CD4-positive, CD25-positive, alpha-beta regulatory T cell (primary cell): ENCODE measurements around the gene NUBP2. TPM values are rescaled to one million over a fixed set of nuclear protein-coding genes. Genes with fewer than 3 reads are reported as not detected.

Source experiments
- ATAC-seq, 2 donors: fragments of 150-1000 bp; cut with Tn5 transposase; one replicate each; pipeline ENCODE4 v1.10.0; 2021; ENCODE audit warnings: low read depth in 2 of 2, moderate number of reproducible peaks in 2 of 2, moderate library complexity in 1 of 2
- DNase-seq, 3 donors: peaks; one replicate each; pipeline versions ENCODE4 v3.0.0 to v3.0.0-alpha.2; 2012 to 2022; ENCODE audit warnings: mixed read lengths in 1 of 3
- H3K27ac ChIP-seq: one replicate; pipeline ENCODE4 v1.7.0; 2013; ENCODE audit warnings: mild to moderate bottlenecking, low read length; ENCODE audit not compliant: insufficient read depth, poor library complexity, severe bottlenecking
- H3K27me3 ChIP-seq: one replicate; pipeline ENCODE4 v1.7.0; 2013; ENCODE audit warnings: low read length; ENCODE audit not compliant: control insufficient read depth, insufficient read depth
- H3K36me3 ChIP-seq: one replicate; pipeline ENCODE4 v1.7.0; 2013; ENCODE audit warnings: mild to moderate bottlenecking, low read length, moderate library complexity; ENCODE audit not compliant: control insufficient read depth, insufficient read depth
- H3K4me1 ChIP-seq: 2 replicates; pipeline ENCODE4 v1.7.0; 2013; ENCODE audit warnings: mild to moderate bottlenecking, low read length; ENCODE audit not compliant: insufficient read depth, control insufficient read depth, poor library complexity, severe bottlenecking
- H3K4me3 ChIP-seq: one replicate; pipeline ENCODE4 v1.7.0; 2013; ENCODE audit warnings: low read depth, mild to moderate bottlenecking, low read length, moderate library complexity
- H3K9me3 ChIP-seq, 2 experiments: 1 replicate in 1 of 2; 2 replicates in 1 of 2; pipeline ENCODE4 v1.7.0; 2013; ENCODE audit warnings: low read length in 2 of 2, mild to moderate bottlenecking in 1 of 2, moderate library complexity in 1 of 2; ENCODE audit not compliant: control insufficient read depth in 2 of 2
- H3K27ac Mint-ChIP-seq, 3 donors: one replicate each; pipeline ENCODE4 v1.8.0; 2020 to 2022; ENCODE audit warnings: mild to moderate bottlenecking in 3 of 3, mixed read lengths in 3 of 3, moderate library complexity in 2 of 3
- H3K27me3 Mint-ChIP-seq: one replicate; pipeline ENCODE4 v1.8.0; 2022; ENCODE audit warnings: mild to moderate bottlenecking, mixed read lengths
- H3K36me3 Mint-ChIP-seq: one replicate; pipeline ENCODE4 v1.8.0; 2020; ENCODE audit warnings: mixed read lengths
- H3K4me1 Mint-ChIP-seq, 4 donors: one replicate each; pipeline ENCODE4 v1.8.0; 2020 to 2022; ENCODE audit warnings: mixed read lengths in 4 of 4, mild to moderate bottlenecking in 1 of 4
- H3K4me3 Mint-ChIP-seq, 4 donors: one replicate each; pipeline ENCODE4 v1.8.0; 2020 to 2022; ENCODE audit warnings: mild to moderate bottlenecking in 4 of 4, mixed read lengths in 4 of 4, moderate library complexity in 3 of 4
- H3K9me3 Mint-ChIP-seq, 7 donors: one replicate each; pipeline ENCODE4 v1.8.0; 2020 to 2022; ENCODE audit warnings: mixed read lengths in 7 of 7, mild to moderate bottlenecking in 3 of 7, moderate library complexity in 2 of 7
- polyA plus RNA-seq, 4 donors: library from polyadenylated mRNA; unstranded; fragments of 300-500 nt; fragmentation: Illumina TruSeq; gene quantifications; one replicate each; pipeline ENCODE4 v1.2.3, GENCODE V29; 2021
- total RNA-seq: library from RNA; stranded (reverse); gene quantifications from one replicate; pipeline ENCODE4 v1.2.3, GENCODE V29; 2022

The NUBP2 gene
- total and polyA plus RNA-seq, 5 donors from 2014 or later, result 41.6 to 104 (median 95.3) TPM

- ATAC-seq (no peak), DNase-seq (no peak)
- H3K4me3 Mint-ChIP-seq, result no peak overlapping the region
- peaks cover 9% of the 10 kb centered on the region for H3K36me3 Mint-ChIP-seq
- no peak overlapping the region for H3K27ac Mint-ChIP-seq
- peaks cover 0 to 2% (median 0%) of the 10 kb centered on the region in 4 donors for H3K4me1 Mint-ChIP-seq
- Histone ChIP-seq H3K27me3 (no peaks in the 10 kb centered on the region), H3K27ac (no peak overlapping the region), H3K4me3 (no peak overlapping the region), H3K9me3 (no peaks in the 10 kb centered on the region), H3K4me1 (no peaks in the 10 kb centered on the region), H3K36me3 (peaks cover 47% of the 10 kb centered on the region)
- no peaks in the 10 kb centered on the region for H3K27me3 Mint-ChIP-seq
- H3K9me3 Mint-ChIP-seq, result no peaks in the 10 kb centered on the region
Observed at GRCh38 chr16:1744338-1744840, 38.4 kb upstream of the NUBP2 start.

GRCh38 chr16:1745181-1745899 lies 37.4 kb upstream of the NUBP2 start:
- Histone ChIP-seq H3K4me1 (no peaks in the 10 kb centered on the region), H3K27ac (no peak overlapping the region), H3K4me3 (no peak overlapping the region), H3K36me3 (peaks cover 48% of the 10 kb centered on the region), H3K27me3 (no peaks in the 10 kb centered on the region), H3K9me3 (no peaks in the 10 kb centered on the region)
- H3K4me3 Mint-ChIP-seq, result no peak overlapping the region
- DNase-seq (no peak), ATAC-seq (no peak)
- H3K27me3 Mint-ChIP-seq, result no peaks in the 10 kb centered on the region
- peaks cover 9% of the 10 kb centered on the region for H3K36me3 Mint-ChIP-seq
- no peaks in the 10 kb centered on the region for H3K9me3 Mint-ChIP-seq
- H3K4me1 Mint-ChIP-seq, result peaks cover 0 to 2% (median 0%) of the 10 kb centered on the region in 4 donors
- H3K27ac Mint-ChIP-seq, result no peak overlapping the region

- Histone ChIP-seq H3K27ac (no peak overlapping the region), H3K9me3 (no peaks in the 10 kb centered on the region), H3K4me1 (no peaks in the 10 kb centered on the region), H3K27me3 (no peaks in the 10 kb centered on the region), H3K4me3 (no peak overlapping the region), H3K36me3 (peaks cover 48% of the 10 kb centered on the region)
- no peak for DNase-seq
- Mint-ChIP-seq H3K27me3 (no peaks in the 10 kb centered on the region), H3K9me3 (no peaks in the 10 kb centered on the region), H3K4me1 (peaks cover 0 to 2% (median 0%) of the 10 kb centered on the region in 4 donors), H3K27ac (no peak overlapping the region), H3K36me3 (peaks cover 9% of the 10 kb centered on the region), H3K4me3 (no peak overlapping the region)
- no peak for ATAC-seq
Observed at GRCh38 chr16:1745900-1746692, 36.7 kb upstream of the NUBP2 start.

- H3K27me3 ChIP-seq, result no peaks in the 10 kb centered on the region
- no peak overlapping the region for H3K27ac Mint-ChIP-seq
- H3K4me1 Mint-ChIP-seq, result peaks cover 0 to 2% (median 0%) of the 10 kb centered on the region in 4 donors
- no peaks in the 10 kb centered on the region for H3K9me3 ChIP-seq
- no peak overlapping the region for H3K4me3 Mint-ChIP-seq
- DNase-seq (no peak), ATAC-seq (no peak)
- H3K36me3 Mint-ChIP-seq, result peaks cover 9% of the 10 kb centered on the region
- H3K4me1 ChIP-seq, result no peaks in the 10 kb centered on the region
- no peaks in the 10 kb centered on the region for H3K9me3 Mint-ChIP-seq
- no peak overlapping the region for H3K4me3 ChIP-seq
- no peaks in the 10 kb centered on the region for H3K27me3 Mint-ChIP-seq
- H3K27ac ChIP-seq, result no peak overlapping the region
- peaks cover 55% of the 10 kb centered on the region for H3K36me3 ChIP-seq
Observed at GRCh38 chr16:1746693-1747195, 36.0 kb upstream of the NUBP2 start.

GRCh38 chr16:1747934-1748333 lies 34.8 kb upstream of the NUBP2 start:
- DNase-seq (no peak), ATAC-seq (no peak)
- H3K27me3 Mint-ChIP-seq, result no peaks in the 10 kb centered on the region
- H3K4me1 ChIP-seq, result no peaks in the 10 kb centered on the region
- peaks cover 0 to 2% (median 0%) of the 10 kb centered on the region in 7 donors for H3K9me3 Mint-ChIP-seq
- no peaks in the 10 kb centered on the region for H3K9me3 ChIP-seq
- H3K4me3 Mint-ChIP-seq, result no peak overlapping the region
- H3K27me3 ChIP-seq, result no peaks in the 10 kb centered on the region
- peaks cover 0 to 3% (median 1%) of the 10 kb centered on the region in 4 donors for H3K4me1 Mint-ChIP-seq
- no peak overlapping the region for H3K27ac Mint-ChIP-seq
- H3K36me3 ChIP-seq, result peaks cover 67% of the 10 kb centered on the region
- no peak overlapping the region for H3K4me3 ChIP-seq
- H3K36me3 Mint-ChIP-seq, result peaks cover 14% of the 10 kb centered on the region
- no peak overlapping the region for H3K27ac ChIP-seq

- no peak for DNase-seq
- peaks cover 66% of the 10 kb centered on the region for H3K36me3 ChIP-seq
- no peaks in the 10 kb centered on the region for H3K27me3 ChIP-seq
- no peaks in the 10 kb centered on the region for H3K9me3 ChIP-seq
- Mint-ChIP-seq H3K4me1 (peaks cover 0 to 5% (median 1%) of the 10 kb centered on the region in 4 donors), H3K36me3 (peaks cover 14% of the 10 kb centered on the region), H3K9me3 (peaks cover 0 to 2% (median 0%) of the 10 kb centered on the region in 7 donors), H3K27me3 (no peaks in the 10 kb centered on the region), H3K4me3 (peak overlapping the region in 1 of 4 donors; percentile 27), H3K27ac (no peak overlapping the region)
- no peak for ATAC-seq
- no peaks in the 10 kb centered on the region for H3K4me1 ChIP-seq
- H3K4me3 ChIP-seq, result no peak overlapping the region
- no peak overlapping the region for H3K27ac ChIP-seq
Observed at GRCh38 chr16:1749152-1750117, 33.3 kb upstream of the NUBP2 start.

GRCh38 chr16:1751946-1752345 lies 30.8 kb upstream of the NUBP2 start:
- ATAC-seq (no peak), DNase-seq (no peak)
- no peaks in the 10 kb centered on the region for H3K9me3 ChIP-seq
- H3K27ac Mint-ChIP-seq, result no peak overlapping the region
- no peak overlapping the region for H3K4me3 ChIP-seq
- H3K27me3 Mint-ChIP-seq, result no peaks in the 10 kb centered on the region
- H3K27ac ChIP-seq, result no peak overlapping the region
- H3K4me3 Mint-ChIP-seq, result no peak overlapping the region
- H3K27me3 ChIP-seq, result no peaks in the 10 kb centered on the region
- H3K4me1 ChIP-seq, result no peaks in the 10 kb centered on the region
- peaks cover 0 to 6% (median 2%) of the 10 kb centered on the region in 4 donors for H3K4me1 Mint-ChIP-seq
- H3K36me3 Mint-ChIP-seq, result peaks cover 17% of the 10 kb centered on the region
- H3K9me3 Mint-ChIP-seq, result peaks cover 0 to 2% (median 0%) of the 10 kb centered on the region in 7 donors
- peaks cover 47% of the 10 kb centered on the region for H3K36me3 ChIP-seq
